Stimulated activated naive CD4-positive, alpha-beta T cell treated with Interleukin-2 at 50 U/mL for 16 hours (primary cell): ENCODE measurements around the gene CDK5RAP3.

ENCODE experiments used
- DNase-seq: peaks from one replicate; lab custom pipeline; 2025; lab: John Stamatoyannopoulos, UW

CDK5RAP3 gene

DNA sequence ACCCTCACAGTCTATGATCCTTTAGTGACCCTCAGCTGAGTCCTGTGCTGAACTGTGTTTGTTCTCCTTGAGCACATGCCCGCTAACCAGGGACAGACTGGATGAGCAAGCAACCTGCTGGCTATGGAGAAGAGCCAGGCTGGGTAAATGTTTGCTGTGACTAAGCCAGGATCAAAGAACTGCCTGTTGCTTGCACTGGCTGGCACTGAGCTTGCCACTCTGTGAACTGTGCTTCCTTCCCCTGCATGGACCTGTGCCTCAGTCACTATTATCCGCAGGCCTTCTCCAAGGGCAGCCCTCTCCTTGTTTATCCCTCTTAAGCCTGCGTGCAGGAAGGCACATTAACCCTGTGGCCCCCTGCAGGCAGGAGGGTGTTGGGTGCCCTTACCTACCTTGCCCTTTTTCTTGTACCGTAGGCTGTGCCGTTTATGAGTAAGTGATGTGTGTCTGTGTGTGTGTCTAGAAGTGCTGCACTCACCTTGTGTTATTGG, 22.2 kb upstream of the CDK5RAP3 start:
- no peak for DNase-seq

DNA sequence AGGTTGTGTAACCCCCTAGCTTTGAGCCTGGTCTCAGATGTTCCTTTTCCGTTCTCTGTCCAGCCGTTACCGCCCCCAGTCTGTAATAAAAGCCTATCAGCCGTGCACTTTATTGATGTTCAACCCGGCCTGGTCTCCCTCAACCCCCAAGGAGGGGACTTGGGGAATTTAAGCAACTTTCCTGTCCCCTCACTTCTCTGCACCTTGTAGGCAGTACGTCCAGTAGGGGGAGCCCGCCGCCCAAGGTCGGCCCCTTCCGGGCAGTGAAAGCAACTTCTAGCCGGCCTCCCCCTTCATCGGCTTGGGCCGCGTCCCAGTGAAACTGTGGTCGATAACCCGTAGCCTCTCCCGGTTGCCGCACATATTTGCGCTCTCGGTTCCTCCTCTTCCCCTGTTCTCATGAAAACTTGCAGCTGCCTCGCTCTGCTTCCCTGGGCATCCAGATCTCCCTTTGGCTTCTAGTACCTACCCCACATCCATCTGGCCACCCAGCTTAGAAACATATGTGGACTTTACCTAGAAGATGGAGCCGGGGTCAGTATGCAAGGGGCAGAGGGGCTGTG, 21.6 kb upstream of the CDK5RAP3 start:
- peak; percentile 73 for DNase-seq

DNA sequence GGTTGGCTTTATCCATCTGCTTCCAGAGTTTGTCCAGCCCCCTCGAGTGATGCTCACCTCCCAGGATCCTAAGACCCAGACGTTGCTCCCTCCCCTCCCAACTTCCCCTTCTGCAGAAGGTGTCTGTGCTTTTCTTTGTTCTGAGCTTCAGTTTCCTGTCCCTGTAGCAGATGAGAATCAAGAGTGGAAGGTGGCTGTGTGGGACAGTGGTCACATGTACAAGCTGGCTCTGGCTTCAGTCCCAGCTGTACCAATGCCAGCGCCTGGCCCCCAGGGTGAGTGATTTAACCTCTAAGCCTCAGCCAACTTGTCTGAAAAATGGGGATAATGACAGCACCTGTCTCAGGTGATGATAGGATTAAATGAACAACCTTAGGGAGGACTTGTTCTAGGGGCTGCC, 21.0 kb upstream of the CDK5RAP3 start:
- no peak for DNase-seq

DNA sequence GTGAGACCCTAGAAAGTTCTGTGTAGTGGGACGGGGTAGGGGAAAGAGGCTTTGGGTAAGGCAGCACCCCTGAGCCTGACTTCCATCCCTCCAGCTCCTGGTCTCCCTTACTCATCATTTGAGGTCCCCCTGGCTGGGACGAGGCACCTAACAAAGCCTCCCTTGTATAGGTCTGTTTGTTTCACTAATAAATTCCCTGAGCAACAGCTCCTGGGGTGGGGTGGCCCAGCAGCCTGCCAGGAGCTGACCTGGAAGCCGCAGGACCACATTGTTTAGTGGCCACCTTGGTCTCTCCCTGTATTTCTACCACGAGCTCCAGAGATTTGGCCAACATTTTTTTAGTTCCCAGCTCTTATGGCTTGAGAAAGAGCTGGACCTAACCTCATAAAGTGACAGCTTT, 20.5 kb upstream of the CDK5RAP3 start:
- no peak for DNase-seq

DNA sequence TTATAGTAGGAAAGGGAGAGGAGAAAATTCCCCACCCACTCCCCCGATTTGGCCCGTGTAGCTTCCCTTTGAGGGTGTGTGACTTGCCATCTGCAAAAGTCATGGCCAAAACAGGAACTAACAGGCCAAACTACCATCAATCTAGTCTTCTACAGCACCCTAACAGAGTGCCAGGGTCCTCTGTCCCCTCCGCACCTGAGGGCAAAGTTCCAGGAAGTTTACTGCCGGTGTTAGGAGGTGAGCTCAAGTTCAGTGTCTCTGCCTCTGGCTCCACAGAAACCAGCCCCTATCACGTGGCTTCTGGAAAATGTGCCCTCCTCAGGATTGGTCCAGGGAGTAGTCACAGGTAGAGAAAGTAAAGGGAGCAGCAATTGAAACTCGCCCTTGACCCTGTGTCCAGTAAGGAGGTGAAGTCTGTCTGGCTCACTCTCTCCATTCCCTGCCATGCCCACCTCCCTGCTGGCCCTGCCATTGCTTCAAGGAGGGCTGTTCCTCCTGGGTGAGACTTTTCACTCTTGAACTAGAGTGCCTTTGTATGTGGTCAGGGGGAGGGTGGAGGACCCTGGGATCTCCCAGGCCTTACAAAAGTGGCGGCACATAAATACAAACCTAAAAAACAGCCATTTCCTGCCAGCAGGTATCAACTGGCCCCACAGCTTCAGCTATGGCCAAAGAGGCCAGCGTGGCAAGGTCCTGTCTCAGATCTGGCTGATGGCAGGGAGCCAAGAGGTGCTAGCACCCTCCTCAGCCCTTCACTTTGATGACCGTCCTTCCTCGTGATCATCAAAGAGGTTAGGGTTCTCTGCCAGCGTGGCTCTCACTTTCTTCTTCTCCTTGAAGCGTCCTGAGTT, 18.5 kb upstream of the CDK5RAP3 start:
- DNase-seq = no peak

DNA sequence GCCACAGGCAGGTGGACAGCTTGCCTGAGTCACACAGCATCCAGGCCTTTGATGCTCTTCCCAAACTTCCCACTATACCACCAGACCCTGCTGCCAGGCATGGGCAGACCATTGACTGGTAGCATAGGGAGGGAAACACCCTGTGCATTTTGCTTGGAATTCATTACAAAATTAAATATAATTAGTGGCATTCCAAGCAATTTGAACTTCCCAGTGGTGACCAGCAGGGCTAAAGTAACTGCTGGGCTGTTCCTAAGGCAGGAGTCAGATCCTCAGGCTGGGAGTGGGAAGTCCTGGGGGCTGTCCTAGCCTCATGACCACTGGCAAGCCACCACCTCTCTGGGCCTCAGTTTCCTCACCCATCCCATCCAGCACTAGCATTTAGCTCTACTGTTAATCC, 17.0 kb upstream of the CDK5RAP3 start:
- DNase-seq = no peak

DNA sequence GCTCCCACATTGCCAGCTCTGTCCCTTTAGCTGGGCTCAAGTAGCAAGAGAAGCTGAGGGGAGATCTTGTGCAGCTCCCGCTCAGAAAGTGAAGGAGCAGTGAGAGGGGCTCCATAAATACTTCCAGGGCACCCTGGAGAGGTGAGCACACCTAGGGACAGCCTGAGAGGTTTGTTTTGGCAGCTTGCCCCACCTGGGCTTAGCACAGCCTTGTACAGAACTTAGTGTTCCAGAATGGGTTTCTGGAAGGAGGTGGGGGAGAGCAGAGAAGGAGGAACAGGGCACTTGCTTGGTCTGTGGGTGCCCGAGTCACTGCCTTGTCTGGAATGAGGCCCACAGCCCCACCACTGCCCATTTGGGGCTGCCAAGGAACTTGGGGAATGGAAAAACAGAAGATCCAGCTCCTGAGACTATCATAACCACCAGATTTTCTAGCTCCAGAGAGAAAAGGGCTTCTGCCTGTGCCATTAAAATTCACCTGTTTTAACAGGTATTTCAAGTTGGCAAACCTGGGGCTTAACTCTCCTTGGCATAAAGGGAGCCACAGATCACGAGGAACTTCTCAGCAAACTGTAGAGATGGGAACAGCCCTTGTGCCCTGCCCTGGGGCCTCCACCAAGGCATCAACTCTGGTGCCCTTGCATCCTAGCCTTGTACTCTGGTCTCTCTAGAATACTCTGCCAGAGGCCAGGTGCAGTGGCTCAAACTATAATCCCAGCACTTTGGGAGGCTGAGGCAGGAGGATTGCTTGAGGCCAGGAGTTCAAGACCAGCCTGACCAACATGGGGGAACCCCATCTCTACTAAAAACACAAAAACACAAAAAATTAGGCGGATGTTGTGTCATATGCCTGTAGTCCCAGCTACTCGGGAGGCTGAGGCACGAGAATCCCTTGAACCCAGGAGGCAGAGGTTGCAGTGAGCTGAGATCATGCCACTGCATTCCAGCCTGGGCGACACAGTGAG, 15.1 kb upstream of the CDK5RAP3 start:
- DNase-seq = no peak

DNA sequence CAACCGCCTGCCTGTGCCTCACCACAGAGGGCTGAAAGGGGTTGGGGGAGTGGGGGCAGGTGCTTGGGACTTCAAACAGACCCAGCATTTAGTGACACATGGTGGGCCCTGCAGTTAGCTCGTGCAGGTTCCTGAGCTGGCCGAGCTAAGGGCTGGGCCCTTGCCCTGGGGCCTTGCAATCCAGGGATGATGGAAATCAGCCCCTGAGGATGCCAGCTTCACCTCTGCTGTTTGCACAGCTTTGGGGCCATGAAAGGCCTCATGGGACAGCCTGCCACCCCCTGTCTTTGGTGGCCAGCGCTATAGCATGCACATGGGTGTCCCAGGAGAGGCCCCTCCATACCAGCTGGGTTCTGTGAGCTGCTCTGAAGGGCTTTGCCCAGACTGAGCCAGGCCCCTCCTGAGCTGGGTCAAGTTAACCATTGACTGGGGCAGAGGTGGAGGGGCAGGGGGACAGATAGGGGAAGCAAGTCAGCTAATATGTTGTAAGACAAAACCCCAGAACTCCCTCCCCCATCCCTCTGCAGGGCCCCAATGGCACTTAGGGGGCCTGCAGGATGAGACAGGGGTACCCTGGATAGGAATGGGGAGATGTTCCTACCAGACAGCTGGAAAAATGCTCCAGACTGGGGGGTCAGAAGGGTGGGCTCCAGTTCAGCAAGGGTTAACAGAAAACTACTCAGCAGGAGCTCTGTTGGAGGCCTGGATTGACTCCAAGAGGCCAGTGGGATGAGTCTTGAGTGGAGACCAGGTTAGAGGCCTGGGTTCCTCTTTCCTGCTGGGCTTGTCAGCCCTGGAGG, 13.9 kb upstream of the CDK5RAP3 start:
- no peak for DNase-seq

DNA sequence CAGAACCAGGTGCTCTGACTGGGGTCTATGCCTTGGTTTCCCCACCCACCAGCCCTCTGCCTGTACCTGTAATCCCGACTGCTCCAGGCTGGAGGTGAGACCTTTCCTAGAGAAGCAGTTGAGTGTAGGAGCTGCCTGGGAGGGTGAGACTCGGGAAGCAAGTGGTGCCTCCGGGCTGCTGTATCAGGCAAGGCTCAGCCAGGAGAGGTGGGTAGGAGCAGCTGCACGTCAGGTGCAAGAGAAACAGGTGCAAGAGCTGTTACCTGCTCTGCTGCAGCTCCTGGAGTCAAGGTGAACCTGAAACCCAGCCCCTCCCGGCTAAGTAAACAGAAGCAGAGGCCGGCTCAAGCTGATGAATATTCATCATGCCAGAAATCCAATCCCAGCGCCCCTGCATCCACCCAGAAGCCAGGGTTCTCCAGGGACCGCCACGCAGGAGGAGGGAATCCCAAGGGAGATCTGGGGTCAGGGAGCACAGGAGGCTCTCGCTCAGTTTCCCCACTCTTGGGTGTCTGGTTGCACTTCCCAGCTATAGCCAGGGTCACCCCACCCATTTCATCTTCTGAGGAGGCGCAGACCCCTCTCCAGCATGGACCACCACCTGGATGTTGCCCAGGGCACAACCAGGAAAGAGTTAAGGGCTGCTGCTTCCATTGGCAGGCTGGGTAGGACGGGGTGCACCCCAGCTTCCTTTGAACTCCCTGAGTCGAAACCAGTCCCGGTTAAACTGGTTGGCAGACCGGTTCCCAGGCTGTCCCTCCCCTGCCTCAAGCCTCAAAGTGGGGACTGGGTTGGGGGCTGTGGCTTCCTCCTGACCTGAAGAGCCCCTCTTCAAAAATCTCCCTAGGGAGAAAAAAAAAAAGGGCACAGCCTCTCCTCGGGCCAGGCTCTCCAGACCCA, 13.1 kb upstream of the CDK5RAP3 start, which contains the start of gene PRR15L:
Gene PRR15L, minus strand, starts transcription at position 293 of the 900 bp plus-strand sequence. CDS start 4,649 bp downstream, outside the sequence.
- DNase-seq = no peak

DNA sequence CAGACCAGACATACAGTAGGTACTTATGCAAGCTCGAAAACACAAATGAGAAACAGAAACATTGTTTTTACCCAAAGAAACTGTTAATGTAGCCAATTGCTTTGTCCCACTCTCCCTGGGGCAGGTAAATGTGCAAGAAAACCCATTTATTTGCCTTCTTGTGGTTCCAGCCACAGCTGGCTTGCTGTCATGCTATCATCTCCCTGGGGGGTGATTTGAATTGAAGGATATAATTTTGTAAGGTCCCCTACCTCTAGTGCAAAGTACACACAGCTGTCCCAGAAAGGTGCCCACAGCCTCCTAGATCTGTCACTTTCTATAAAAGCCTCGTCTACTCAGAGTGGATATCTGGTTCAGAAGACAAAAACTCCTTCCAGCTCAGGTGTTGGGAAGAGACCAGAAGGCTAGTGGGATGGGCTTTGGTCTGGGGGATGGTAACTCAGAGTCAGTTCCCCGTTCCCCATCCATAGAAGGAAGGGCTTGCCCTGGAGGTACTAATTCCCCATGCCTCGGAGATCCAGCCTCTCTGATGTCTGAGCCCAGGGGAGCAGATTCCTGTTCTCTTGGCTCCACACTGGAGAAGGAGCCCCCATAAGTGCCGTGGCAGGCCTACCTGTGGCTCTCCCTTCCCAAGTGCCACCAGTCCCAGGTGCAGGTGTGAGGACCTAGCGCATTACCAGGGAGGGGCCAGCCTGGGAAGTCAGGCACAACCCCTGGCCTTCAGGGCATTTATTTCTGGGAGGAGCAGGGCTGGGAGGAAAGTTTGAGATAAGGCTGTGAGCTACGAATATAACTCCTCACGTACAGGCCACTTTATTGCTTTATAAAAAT, 10.9 kb upstream of the CDK5RAP3 start:
- DNase-seq = no peak

DNA sequence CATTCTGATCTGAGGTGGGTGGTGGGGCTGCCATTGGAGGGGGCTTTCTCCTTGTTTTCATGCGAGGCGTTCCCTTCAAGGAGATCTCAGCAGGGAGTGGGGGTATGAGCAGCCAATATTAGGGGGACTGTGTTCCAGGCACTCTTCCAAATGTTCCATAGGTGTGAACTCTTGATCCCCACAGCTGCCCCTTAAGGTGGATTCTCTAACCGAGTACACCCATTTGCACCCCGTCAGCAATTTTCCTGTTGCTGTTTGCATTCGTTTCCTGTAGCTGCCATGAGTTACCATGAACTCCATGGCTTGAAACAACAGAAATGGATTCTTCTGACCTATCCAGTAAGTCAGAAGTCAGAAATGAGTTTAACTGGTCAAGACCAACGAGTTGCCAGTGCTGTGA, 9.5 kb upstream of the CDK5RAP3 start:
- DNase-seq = no peak

DNA sequence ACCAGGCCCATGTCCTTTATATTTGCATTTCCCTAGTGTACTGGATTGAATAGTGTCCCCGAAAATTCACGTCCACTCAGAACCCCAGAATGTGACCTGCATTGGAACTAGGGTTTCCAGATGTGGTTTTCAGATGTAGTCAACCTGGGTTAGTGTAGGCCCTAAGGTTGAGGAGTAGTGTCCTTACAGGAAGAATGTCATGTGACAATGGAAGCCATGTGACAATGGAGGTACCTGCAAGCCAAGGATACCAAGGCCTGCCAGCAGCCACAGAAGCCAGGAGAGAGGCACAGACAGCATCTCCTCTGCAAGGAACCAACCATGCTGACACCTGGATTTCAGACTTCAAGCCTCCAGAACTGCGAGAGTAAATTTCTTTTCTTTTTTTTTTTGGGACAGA, 8.0 kb upstream of the CDK5RAP3 start:
- no peak for DNase-seq

DNA sequence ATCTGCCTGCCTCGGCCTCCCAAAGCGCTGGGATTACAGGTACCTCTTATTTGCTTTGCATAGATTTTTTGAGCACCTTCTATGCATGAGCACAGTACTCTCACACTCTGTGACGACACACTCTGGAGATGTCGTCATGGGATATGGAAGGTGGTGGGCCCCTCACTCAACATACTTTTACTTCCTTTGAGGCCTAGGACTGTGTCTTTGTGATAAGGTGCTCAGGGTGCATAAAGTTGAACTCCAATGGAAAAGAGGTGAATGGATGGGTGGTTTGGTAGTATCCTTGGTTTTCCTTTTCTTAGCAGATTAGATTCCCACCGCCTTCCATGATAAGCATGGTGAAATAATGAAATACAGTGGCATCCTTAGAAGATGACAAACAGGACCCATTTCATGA, 6.1 kb upstream of the CDK5RAP3 start:
- no peak for DNase-seq

DNA sequence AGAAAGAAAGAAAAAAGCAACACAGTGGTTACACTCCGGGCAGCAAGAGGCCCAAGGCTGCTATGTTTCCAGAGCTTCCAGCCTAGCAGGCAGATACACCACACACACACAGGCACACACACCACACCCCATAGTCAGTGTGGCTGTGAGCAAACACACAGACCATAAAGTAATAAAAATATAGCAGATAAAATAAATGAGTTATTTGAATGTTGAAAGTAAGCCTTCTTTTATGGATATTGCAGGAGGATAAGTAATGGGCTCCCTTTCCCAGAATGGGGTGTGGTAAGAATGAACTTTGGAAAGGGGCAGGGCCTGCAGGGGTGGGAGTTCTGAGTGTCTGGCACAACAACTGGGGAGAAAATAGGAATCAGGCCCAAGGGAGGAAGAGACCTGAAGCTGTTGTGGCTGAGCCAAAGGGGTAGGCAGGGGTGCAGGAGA, 4.8 kb upstream of the CDK5RAP3 start:
- no peak for DNase-seq

DNA sequence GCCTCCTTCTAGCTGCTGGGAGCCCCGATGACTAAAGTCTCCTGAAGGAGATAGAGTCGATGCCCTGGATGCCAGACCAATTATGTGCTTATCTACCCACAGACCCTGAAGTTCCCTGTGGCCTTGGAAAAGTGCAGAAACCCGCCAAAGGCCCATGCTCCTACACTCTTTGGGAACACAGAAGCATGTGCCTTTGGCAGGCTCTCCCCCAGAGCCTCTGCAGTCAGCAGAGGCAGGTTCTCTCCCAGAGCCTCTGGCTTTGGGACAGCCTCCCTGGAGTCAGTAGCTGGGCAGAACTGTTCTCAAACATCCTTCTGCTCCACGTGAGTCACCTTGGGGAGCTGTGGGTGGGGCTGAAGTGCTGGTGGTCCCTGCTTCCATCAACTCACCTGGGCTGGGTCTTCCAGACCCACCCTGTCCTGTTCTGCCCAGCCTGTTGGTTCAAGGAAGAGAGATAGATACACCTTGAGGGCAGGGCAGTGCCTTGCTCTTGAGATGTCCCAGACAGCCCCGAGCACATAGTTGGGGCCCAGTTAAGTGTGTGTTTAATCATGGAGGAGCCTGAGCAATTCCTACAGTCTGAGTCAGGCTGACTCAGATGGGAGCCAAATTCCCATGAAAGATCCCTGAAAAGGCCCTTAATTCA, 3.2 kb upstream of the CDK5RAP3 start:
- DNase-seq = no peak

DNA sequence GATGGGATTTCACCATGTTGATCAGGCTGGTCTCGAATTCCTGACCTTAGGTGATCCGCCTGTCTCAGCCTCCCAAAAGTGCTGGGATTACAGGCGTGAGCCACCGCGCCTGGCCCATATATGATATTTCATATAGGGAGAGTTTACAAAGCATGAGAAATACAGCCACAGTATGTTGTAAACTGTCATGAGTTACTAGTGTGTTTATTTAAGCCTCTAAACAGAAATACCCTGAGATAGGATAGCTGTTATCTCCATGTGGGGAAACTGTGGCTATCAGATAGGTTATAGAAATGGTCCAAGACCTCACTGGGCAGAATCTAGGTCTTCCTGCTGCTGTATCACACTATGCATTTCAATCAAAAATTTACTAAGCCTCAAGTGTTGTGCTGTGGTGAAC, 2.1 kb upstream of the CDK5RAP3 start:
- no peak for DNase-seq

DNA sequence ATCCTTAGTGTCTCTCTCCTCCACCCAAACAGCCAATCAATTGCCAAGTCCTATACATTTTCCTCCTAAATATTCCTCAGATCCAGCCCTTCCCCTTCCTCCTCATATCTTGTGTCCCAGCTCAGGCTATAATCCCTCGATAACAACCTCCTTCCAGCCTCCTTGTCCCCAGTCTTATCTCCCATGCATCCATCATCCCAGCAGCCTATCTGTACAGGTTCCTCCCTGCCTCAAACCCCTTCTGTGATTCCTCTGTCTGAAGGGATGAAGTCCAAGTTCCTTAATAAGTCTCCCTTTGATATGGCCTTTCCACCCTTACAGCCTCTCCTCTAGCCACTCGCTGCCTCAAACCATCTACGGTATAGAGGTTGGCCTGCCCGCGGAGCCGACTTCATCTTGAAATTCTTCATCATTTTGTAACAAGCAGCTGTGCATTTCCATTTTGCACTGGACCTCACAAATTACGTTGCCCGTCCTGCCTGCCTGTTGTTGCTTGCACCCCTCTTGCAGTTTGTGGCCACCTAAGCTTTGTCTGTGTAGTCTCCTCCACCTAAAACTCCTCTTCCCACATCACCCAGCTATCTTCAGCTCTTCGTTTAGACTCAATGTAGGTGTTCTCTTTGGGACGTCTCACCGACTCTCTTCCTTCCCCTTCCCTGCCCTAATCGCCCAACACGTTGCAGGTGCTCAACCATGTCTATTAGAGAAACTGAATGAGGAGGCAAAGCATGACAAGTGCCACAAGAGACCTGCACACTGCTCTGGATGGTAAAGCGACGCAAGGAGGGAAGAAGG, 786 bp upstream of the CDK5RAP3 start:
- no peak for DNase-seq

DNA sequence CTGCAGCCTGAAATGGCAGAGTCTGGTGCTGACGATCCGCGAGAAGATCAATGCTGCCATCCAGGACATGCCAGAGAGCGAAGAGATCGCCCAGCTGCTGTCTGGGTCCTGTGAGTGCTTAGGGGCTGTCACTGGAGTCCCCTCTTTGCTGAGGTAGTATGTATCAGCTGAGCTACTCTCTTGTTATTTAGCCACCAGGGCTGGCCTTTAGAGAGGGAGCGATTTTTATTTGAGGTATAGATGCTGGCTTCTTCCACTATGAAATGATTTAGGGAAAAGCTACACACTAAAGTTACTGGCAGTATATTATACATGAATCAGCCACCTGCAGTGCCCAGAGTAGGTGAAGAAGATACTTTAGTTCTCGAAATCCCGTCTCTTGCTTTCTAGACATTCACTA, 2.6 kb downstream of the CDK5RAP3 start:
- no peak for DNase-seq
